DOHH2 (cell line): Measurements from ENCODE around the gene MGAT4A.

ENCODE experiments used
- H3F3A ChIP-seq: fragments of 200-600 bp; sonication (generic), shearing (Covaris generic); 2 replicates; pipeline ENCODE4 v1.6.0; 2016; ENCODE audit warnings: antibody characterized with exemption, mild to moderate bottlenecking; ENCODE audit not compliant: control insufficient read depth, insufficient read depth
- H3K27ac ChIP-seq: fragments of 200-600 bp; sonication (generic); 2 replicates; pipeline ENCODE4 v1.5.1; 2014; ENCODE audit warnings: low read depth, mild to moderate bottlenecking, low read length, moderate library complexity
- H3K27me3 ChIP-seq: fragments of 200-600 bp; sonication (generic); 2 replicates; pipeline ENCODE4 v1.6.1; 2014; ENCODE audit warnings: mild to moderate bottlenecking, low read length, mixed read lengths; ENCODE audit not compliant: control insufficient read depth
- H3K36me3 ChIP-seq: fragments of 200-600 bp; sonication (generic); 2 replicates; pipeline ENCODE4 v1.6.1; 2014; ENCODE audit warnings: mild to moderate bottlenecking, low read length, moderate library complexity, mixed read lengths; ENCODE audit not compliant: control insufficient read depth
- H3K4me1 ChIP-seq: fragments of 200-600 bp; sonication (generic); 2 replicates; pipeline ENCODE4 v1.6.1; 2014; ENCODE audit warnings: mild to moderate bottlenecking, low read length, mixed read lengths; ENCODE audit not compliant: control insufficient read depth
- H3K4me2 ChIP-seq: fragments of 200-600 bp; sonication (generic); 2 replicates; pipeline ENCODE4 v1.6.0; 2014; ENCODE audit warnings: mild to moderate bottlenecking, low read length, moderate library complexity
- H3K4me3 ChIP-seq: fragments of 200-600 bp; sonication (generic); 2 replicates; pipeline ENCODE4 v1.5.1; 2014; ENCODE audit warnings: mild to moderate bottlenecking, low read length, mixed read lengths
- H3K79me2 ChIP-seq: fragments of 200-600 bp; sonication (generic); 2 replicates; pipeline ENCODE4 v1.6.1; 2014; ENCODE audit warnings: mild to moderate bottlenecking, low read length, mixed read lengths; ENCODE audit not compliant: control insufficient read depth
- H3K9me2 ChIP-seq: fragments of 200-600 bp; sonication (generic); replicated peaks from 2 replicates; pipeline ENCODE4 v1.6.1; 2014; ENCODE audit warnings: mild to moderate bottlenecking, low read length, mixed read lengths; ENCODE audit not compliant: control insufficient read depth
- H3K9me3 ChIP-seq: fragments of 200-600 bp; sonication (generic); 2 replicates; pipeline ENCODE4 v1.6.1; 2014; ENCODE audit warnings: antibody characterized with exemption, low read length, mixed read lengths; ENCODE audit not compliant: control insufficient read depth, insufficient read depth
- H4K20me1 ChIP-seq: fragments of 200-600 bp; sonication (generic); 2 replicates; pipeline ENCODE4 v1.6.0; 2014; ENCODE audit warnings: low read depth, mild to moderate bottlenecking, antibody characterized with exemption, low read length, moderate library complexity; ENCODE audit not compliant: control insufficient read depth, insufficient read depth
- CTCF ChIP-seq: fragments of 200-600 bp; sonication (generic); IDR thresholded peaks from one replicate; pipeline ENCODE4 v1.5.1; 2014; ENCODE audit warnings: antibody characterized with exemption, mild to moderate bottlenecking, low read depth, low read length; ENCODE audit not compliant: poor library complexity, severe bottlenecking
- EZH2phosphoT487 ChIP-seq: fragments of 200-600 bp; sonication (generic); IDR thresholded peaks from 2 replicates; pipeline ENCODE4 v1.6.1; 2017; ENCODE audit warnings: borderline replicate concordance, mild to moderate bottlenecking, antibody characterized with exemption, low read length, moderate library complexity, mixed read lengths

Gene MGAT4A

GRCh38 chr2:98772536-98772935 lies 41.6 kb upstream of the MGAT4A start:
- Histone ChIP-seq H3K27ac (no peak overlapping the region), H3K9me3 (no peaks in the 10 kb centered on the region), H3K4me1 (peaks cover 18% of the 10 kb centered on the region), H3K4me3 (peak overlapping the region; percentile 58), H3K36me3 (no peaks in the 10 kb centered on the region), H3K9me2 (no peaks in the 10 kb centered on the region), H3K4me2 (peak overlapping the region; percentile 87), H3F3A (no peaks in the 10 kb centered on the region), H3K27me3 (no peaks in the 10 kb centered on the region), H3K79me2 (no peaks in the 10 kb centered on the region), H4K20me1 (no peaks in the 10 kb centered on the region)
- TF ChIP-seq EZH2phosphoT487 (no peak), CTCF (no peak)

GRCh38 chr2:98771721-98772524 lies 41.0 kb upstream of the MGAT4A start:
- Histone ChIP-seq H3K4me2 (peak overlapping the region; percentile 87), H3K79me2 (no peaks in the 10 kb centered on the region), H3K36me3 (no peaks in the 10 kb centered on the region), H3K4me3 (peak overlapping the region; percentile 58), H3K9me2 (no peaks in the 10 kb centered on the region), H4K20me1 (no peaks in the 10 kb centered on the region), H3K27me3 (no peaks in the 10 kb centered on the region), H3K27ac (peak overlapping the region; percentile 48), H3F3A (no peaks in the 10 kb centered on the region), H3K9me3 (no peaks in the 10 kb centered on the region), H3K4me1 (peaks cover 18% of the 10 kb centered on the region)
- TF ChIP-seq EZH2phosphoT487 = no peak
- no peak for TF ChIP-seq CTCF

GRCh38 chr2:98771264-98771663 lies 40.3 kb upstream of the MGAT4A start:
- Histone ChIP-seq H3K9me3 (no peaks in the 10 kb centered on the region), H3K27me3 (no peaks in the 10 kb centered on the region), H3F3A (no peaks in the 10 kb centered on the region), H3K27ac (peak overlapping the region; percentile 48), H3K4me2 (peak overlapping the region; percentile 87), H3K79me2 (no peaks in the 10 kb centered on the region), H4K20me1 (no peaks in the 10 kb centered on the region), H3K4me3 (peak overlapping the region; percentile 58), H3K36me3 (no peaks in the 10 kb centered on the region), H3K4me1 (peaks cover 18% of the 10 kb centered on the region), H3K9me2 (no peaks in the 10 kb centered on the region)
- TF ChIP-seq CTCF (no peak), EZH2phosphoT487 (no peak)
